ENCODE measurements around the gene LRMDA. TPM values are rescaled to one million over a fixed set of nuclear protein-coding genes. Genes with fewer than 3 reads are reported as not detected.

Gene LRMDA
- total and polyA plus RNA-seq, 2 donors (not counting 1 experiment from before 2014, with no cell fraction given) = 0.12 TPM; not detected in 1

- no peak overlapping the region for H3K4me2 ChIP-seq (replicated peaks; ENCODE audit: low read depth, low read length, poor library complexity, severe bottlenecking)
- H3K4me1 ChIP-seq (ENCODE audit: control insufficient read depth in 2 of 2, insufficient read depth in 2 of 2, low read length in 2 of 2) = no peaks in the 10 kb centered on the region
- Mint-ChIP-seq H3K4me1 (no peaks in the 10 kb centered on the region), H3K27me3 (no peaks in the 10 kb centered on the region), H3K9me3 (ENCODE audit: insufficient read depth) (no peaks in the 10 kb centered on the region), H3K4me3 (no peak overlapping the region), H3K27ac (no peak overlapping the region)
- H3K9me3 ChIP-seq (ENCODE audit: control extremely low read depth in 1 of 3, control insufficient read depth in 2 of 3, insufficient read depth in 1 of 3, low read length in 2 of 3) = peaks cover 0 to 4% (median 0%) of the 10 kb centered on the region in 3 donors
- H4K20me1 ChIP-seq (ENCODE audit: control insufficient read depth, insufficient read depth, low read length, poor library complexity, severe bottlenecking) = no peaks in the 10 kb centered on the region
- ATAC-seq (ENCODE audit: low read depth) (no peak), DNase-seq (no peak)
- no peaks in the 10 kb centered on the region for H3K36me3 ChIP-seq (replicated peaks in 1 of 2; ENCODE audit: control extremely low read depth in 1 of 2, control insufficient read depth in 1 of 2, extremely low read depth in 1 of 2, insufficient read depth in 2 of 2, low read length in 1 of 2)
- H3K27me3 ChIP-seq (replicated peaks in 1 of 4; ENCODE audit: control extremely low read depth in 1 of 4, control insufficient read depth in 3 of 4, insufficient read depth in 4 of 4, low read length in 3 of 4) = no peaks in the 10 kb centered on the region
- H3K79me2 ChIP-seq (ENCODE audit: control insufficient read depth, insufficient read depth, low read length) = no peaks in the 10 kb centered on the region
- TF ChIP-seq CTCF (IDR thresholded peaks at IDR 0.05) (no peak), EZH2 (IDR thresholded peaks at IDR 0.05; ENCODE audit: borderline replicate concordance, insufficient read depth, low read depth, low read length, poor library complexity, severe bottlenecking) (no peak)
- H3K4me3 ChIP-seq (ENCODE audit: control extremely low read depth in 1 of 5, extremely low read depth in 1 of 5, insufficient read depth in 1 of 5, low read depth in 2 of 5, low read length in 4 of 5) = no peak overlapping the region
- no peak overlapping the region for H2AFZ ChIP-seq (ENCODE audit: insufficient read depth, low read depth, low read length, poor library complexity, severe bottlenecking)
- H3K27ac ChIP-seq (ENCODE audit: low read length in 2 of 2) = no peak overlapping the region
- ChIA-PET POLR2A (no interaction called here), CTCF (no interaction called here)
- no peak overlapping the region for H3K9ac ChIP-seq (ENCODE audit: low read length)
- intact Hi-C loops (cut with micrococcal nuclease) = no loop called here
Measured at GRCh38 chr10:75555323-75555722, 123.9 kb downstream of the LRMDA start.

GRCh38 chr10:75556320-75556719 lies 124.9 kb downstream of the LRMDA start:
- TF ChIP-seq CTCF (IDR thresholded peaks at IDR 0.05) = no peak
- TF ChIP-seq EZH2 (IDR thresholded peaks at IDR 0.05; ENCODE audit: borderline replicate concordance, insufficient read depth, low read depth, low read length, poor library complexity, severe bottlenecking) = no peak
- CTCF ChIA-PET = no interaction called here

More at GRCh38 chr10:75556320-75556719, 124.9 kb downstream of the LRMDA start:
- no peak overlapping the region for H2AFZ ChIP-seq (ENCODE audit: insufficient read depth, low read depth, low read length, poor library complexity, severe bottlenecking)
- no peak overlapping the region for H3K27ac ChIP-seq (ENCODE audit: low read length in 2 of 2)
- WGBS (ENCODE audit: insufficient coverage) = no CpG with 5 or more reads among the region's 2 CpGs
- peaks cover 0 to 4% (median 0%) of the 10 kb centered on the region in 3 donors for H3K9me3 ChIP-seq (ENCODE audit: control extremely low read depth in 1 of 3, control insufficient read depth in 2 of 3, insufficient read depth in 1 of 3, low read length in 2 of 3)
- no peak overlapping the region for H3K4me3 ChIP-seq (ENCODE audit: control extremely low read depth in 1 of 5, extremely low read depth in 1 of 5, insufficient read depth in 1 of 5, low read depth in 2 of 5, low read length in 4 of 5)
- POLR2A ChIA-PET = no interaction called here
- no peaks in the 10 kb centered on the region for H3K4me1 ChIP-seq (ENCODE audit: control insufficient read depth in 2 of 2, insufficient read depth in 2 of 2, low read length in 2 of 2)
- no peak overlapping the region for H3K4me2 ChIP-seq (replicated peaks; ENCODE audit: low read depth, low read length, poor library complexity, severe bottlenecking)
- Mint-ChIP-seq H3K4me1 (no peaks in the 10 kb centered on the region), H3K27me3 (no peaks in the 10 kb centered on the region), H3K27ac (no peak overlapping the region), H3K4me3 (no peak overlapping the region), H3K9me3 (ENCODE audit: insufficient read depth) (no peaks in the 10 kb centered on the region)
- no peak overlapping the region for H3K9ac ChIP-seq (ENCODE audit: low read length)
- H3K27me3 ChIP-seq (replicated peaks in 1 of 4; ENCODE audit: control extremely low read depth in 1 of 4, control insufficient read depth in 3 of 4, insufficient read depth in 4 of 4, low read length in 3 of 4) = no peaks in the 10 kb centered on the region
- DNase-seq (no peak), ATAC-seq (ENCODE audit: low read depth) (no peak)
- no peaks in the 10 kb centered on the region for H4K20me1 ChIP-seq (ENCODE audit: control insufficient read depth, insufficient read depth, low read length, poor library complexity, severe bottlenecking)
- no peaks in the 10 kb centered on the region for H3K36me3 ChIP-seq (replicated peaks in 1 of 2; ENCODE audit: control extremely low read depth in 1 of 2, control insufficient read depth in 1 of 2, extremely low read depth in 1 of 2, insufficient read depth in 2 of 2, low read length in 1 of 2)
- intact Hi-C loops (cut with micrococcal nuclease) = no loop called here
- H3K79me2 ChIP-seq (ENCODE audit: control insufficient read depth, insufficient read depth, low read length) = no peaks in the 10 kb centered on the region
